ENCODE data around the gene KLF9. TPM values are rescaled to one million over a fixed set of nuclear protein-coding genes. Genes with fewer than 3 reads are reported as not detected.
A peak's percentile ranks its signal among the peaks of the same experiment; 100 is the strongest.
"Not testable (repeated sequence)": the region's sequence is repeated elsewhere in the genome, so short reads cannot be mapped to it uniquely, and the experiment has no call there.

KLF9 gene
- total RNA-seq, 2 donors from 2014 or later = 26.7 to 55.2 TPM

GRCh38 chr9:70409800-70410199 lies 4.7 kb downstream of the KLF9 start:
- DNase-seq (no peak), ATAC-seq (no peak)
- intact Hi-C loops (cut with DNase I, micrococcal nuclease) = no loop called here

- ATAC-seq (no peak), DNase-seq (no peak)
- intact Hi-C loops (cut with DNase I, micrococcal nuclease) = no loop called here
Measured at GRCh38 chr9:70409280-70409679, 5.2 kb downstream of the KLF9 start.

GRCh38 chr9:70408393-70409040 lies 5.9 kb downstream of the KLF9 start:
- no peak for DNase-seq
- intact Hi-C loops (cut with DNase I, micrococcal nuclease) = no loop called here
- ATAC-seq = no peak

GRCh38 chr9:70407081-70407503 lies 7.4 kb downstream of the KLF9 start:
- DNase-seq (no peak), ATAC-seq (no peak)
- intact Hi-C loops (cut with DNase I, micrococcal nuclease) = no loop called here

GRCh38 chr9:70406434-70406862 lies 8.0 kb downstream of the KLF9 start:
- no peak for ATAC-seq
- intact Hi-C loops (cut with DNase I, micrococcal nuclease) = no loop called here
- DNase-seq = no peak

- ATAC-seq (peak; percentile 87), DNase-seq (no peak)
- intact Hi-C loops (cut with DNase I, micrococcal nuclease) = no loop called here
Measured at GRCh38 chr9:70405808-70406433, 8.5 kb downstream of the KLF9 start.

GRCh38 chr9:70404261-70404660 lies 10.2 kb downstream of the KLF9 start:
- intact Hi-C loops (cut with DNase I, micrococcal nuclease) = no loop called here
- no peak for DNase-seq
- no peak for ATAC-seq

- intact Hi-C loops (cut with DNase I, micrococcal nuclease) = no loop called here
- ATAC-seq (peak; percentile 26), DNase-seq (no peak)
Measured at GRCh38 chr9:70403618-70404025, 10.8 kb downstream of the KLF9 start.

GRCh38 chr9:70403166-70403565 lies 11.3 kb downstream of the KLF9 start:
- no peak for ATAC-seq

GRCh38 chr9:70402213-70402612 lies 12.2 kb downstream of the KLF9 start:
- intact Hi-C loops (cut with DNase I, micrococcal nuclease) = no loop called here
- DNase-seq = no peak
- no peak for ATAC-seq

More at GRCh38 chr9:70403166-70403565, 11.3 kb downstream of the KLF9 start:
- DNase-seq = no peak
- intact Hi-C loops (cut with DNase I, micrococcal nuclease) = no loop called here

GRCh38 chr9:70401241-70401640 lies 13.2 kb downstream of the KLF9 start:
- ATAC-seq; DNase-seq; intact Hi-C loops (cut with DNase I, micrococcal nuclease): not testable (repeated sequence)

- ATAC-seq = no peak
- no peak for DNase-seq
- intact Hi-C loops (cut with DNase I, micrococcal nuclease) = no loop called here
Measured at GRCh38 chr9:70400107-70400892, 14.2 kb downstream of the KLF9 start.

GRCh38 chr9:70399141-70399540 lies 15.3 kb downstream of the KLF9 start:
- intact Hi-C loops (cut with DNase I, micrococcal nuclease) = no loop called here
- DNase-seq = no peak
- ATAC-seq = no peak

GRCh38 chr9:70398145-70398556 lies 16.3 kb downstream of the KLF9 start:
- ATAC-seq = peak; percentile 96
- intact Hi-C loops (cut with DNase I, micrococcal nuclease) = no loop called here
- no peak for DNase-seq

GRCh38 chr9:70395652-70396051 lies 18.8 kb downstream of the KLF9 start:
- no peak for ATAC-seq
- DNase-seq = no peak
- intact Hi-C loops (cut with DNase I, micrococcal nuclease) = no loop called here

GRCh38 chr9:70392850-70393249 lies 21.6 kb downstream of the KLF9 start:
- intact Hi-C loops (cut with DNase I, micrococcal nuclease) = no loop called here
- peak; percentile 92 for ATAC-seq
- DNase-seq = no peak

GRCh38 chr9:70392189-70392588 lies 22.3 kb downstream of the KLF9 start:
- intact Hi-C loops (cut with DNase I, micrococcal nuclease) = no loop called here
- ATAC-seq = peak; percentile 60
- no peak for DNase-seq

GRCh38 chr9:70390933-70391341 lies 23.5 kb downstream of the KLF9 start:
- DNase-seq (no peak), ATAC-seq (no peak)
- intact Hi-C loops (cut with DNase I, micrococcal nuclease) = no loop called here

GRCh38 chr9:70389621-70390266 lies 24.7 kb downstream of the KLF9 start:
- intact Hi-C loops (cut with DNase I, micrococcal nuclease) = no loop called here
- ATAC-seq = no peak
- DNase-seq = no peak
